ENCODE data around the gene FUT4.

The FUT4 gene

DNA sequence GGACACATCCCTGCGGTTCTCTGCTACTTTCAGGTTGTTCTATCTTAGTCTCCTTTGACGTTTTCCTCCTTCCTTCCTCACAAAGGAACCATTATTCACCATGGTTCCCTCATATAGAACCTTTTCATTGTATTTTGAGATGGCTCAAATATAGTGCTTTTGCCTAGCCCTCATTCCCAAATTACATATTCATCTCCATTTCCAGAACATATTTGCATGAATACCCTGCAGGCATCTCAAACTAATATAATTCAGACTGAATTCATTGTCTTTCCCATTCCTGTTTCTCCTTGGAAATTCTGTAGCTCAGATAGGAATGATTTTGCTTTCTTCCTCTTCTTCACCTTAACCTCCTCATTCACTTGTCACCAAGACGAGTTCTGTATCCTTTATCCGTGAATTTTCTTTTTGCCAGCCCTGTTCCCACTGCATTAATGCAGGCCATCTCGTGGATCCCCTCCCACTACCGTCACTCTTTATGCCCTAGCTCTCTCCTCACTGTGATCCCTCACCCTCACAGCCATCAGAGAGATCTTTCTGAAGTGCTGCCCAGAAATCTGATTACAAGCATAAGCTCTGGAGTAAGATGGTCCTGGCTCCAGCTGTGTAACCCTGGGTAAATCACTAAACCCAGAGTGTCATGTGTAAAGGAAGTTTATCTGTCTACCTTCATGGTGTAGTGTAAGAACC is 46.8 kb downstream of the FUT4 start:
- Histone ChIP-seq H3K36me3 (ENCODE audit: insufficient read depth, low read depth, low read length) (no peaks in the 10 kb centered on the region), H3K9me3 (ENCODE audit: insufficient read depth, low read depth, low read length) (no peaks in the 10 kb centered on the region), H3K4me1 (ENCODE audit: insufficient read depth, low read length) (no peaks in the 10 kb centered on the region), H3K4me3 (ENCODE audit: low read length) (no peak overlapping the region), H3K27me3 (ENCODE audit: insufficient read depth, low read length) (no peaks in the 10 kb centered on the region), H3K9ac (ENCODE audit: low read depth, low read length) (no peak overlapping the region), H3K27ac (ENCODE audit: low read length) (no peak overlapping the region)

DNA sequence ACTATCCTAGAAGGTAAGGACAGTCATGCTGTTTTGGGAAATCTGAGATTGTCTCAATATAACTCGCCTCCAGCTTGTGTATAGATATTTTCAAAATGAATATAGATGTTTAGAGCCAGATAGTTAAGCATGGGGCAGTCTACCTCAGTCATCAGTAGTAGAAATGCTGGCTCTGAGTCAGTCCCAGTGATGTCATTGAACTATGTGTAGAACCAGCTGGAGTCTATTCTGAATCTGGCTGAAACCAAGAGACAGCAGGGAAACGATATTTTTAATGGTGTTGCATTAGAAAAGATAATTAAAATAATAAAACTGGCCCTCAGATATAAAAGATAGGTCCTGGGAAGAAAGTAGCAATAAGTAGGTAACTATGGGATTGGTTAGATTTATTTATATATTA is 49.3 kb downstream of the FUT4 start:
- no peaks in the 10 kb centered on the region for H3K27me3 ChIP-seq (ENCODE audit: insufficient read depth, low read length)
- H3K36me3 ChIP-seq (ENCODE audit: insufficient read depth, low read depth, low read length): no peaks in the 10 kb centered on the region

DNA sequence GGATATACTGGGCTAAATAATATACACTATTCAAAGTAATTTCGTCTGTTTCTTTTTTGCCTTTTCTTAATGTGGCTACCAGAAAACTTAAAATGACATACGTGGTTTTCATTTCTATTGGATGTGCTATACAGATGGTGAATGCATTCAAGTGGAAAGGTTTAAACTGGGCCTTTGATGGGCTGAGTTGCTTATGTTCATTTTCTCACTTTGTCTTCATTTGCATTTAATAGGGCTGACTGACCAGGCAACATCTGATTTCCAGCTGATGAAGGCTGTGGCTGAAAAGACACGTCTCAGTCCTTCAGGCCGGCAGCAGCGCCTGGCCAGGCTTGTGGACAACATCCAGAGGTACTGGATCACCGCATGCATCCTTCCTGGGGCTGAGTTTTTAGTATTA is 51.4 kb downstream of the FUT4 start:
- H3K9me3 ChIP-seq (ENCODE audit: insufficient read depth, low read depth, low read length): peaks cover 4% of the 10 kb centered on the region; the same call in 1 of the 2 replicates
- H3K27ac ChIP-seq (ENCODE audit: low read length): no peak overlapping the region
- no peaks in the 10 kb centered on the region for H3K4me1 ChIP-seq (ENCODE audit: insufficient read depth, low read length)
- no peaks in the 10 kb centered on the region for H3K27me3 ChIP-seq (ENCODE audit: insufficient read depth, low read length)
- H3K9ac ChIP-seq (ENCODE audit: low read depth, low read length): no peak overlapping the region
- H3K4me3 ChIP-seq (ENCODE audit: low read length): no peak overlapping the region
- no peaks in the 10 kb centered on the region for H3K36me3 ChIP-seq (ENCODE audit: insufficient read depth, low read depth, low read length)

More for the DNA sequence above, 49.3 kb downstream of the FUT4 start:
- Histone ChIP-seq H3K9me3 (ENCODE audit: insufficient read depth, low read depth, low read length) (no peaks in the 10 kb centered on the region), H3K4me3 (ENCODE audit: low read length) (no peak overlapping the region), H3K27ac (ENCODE audit: low read length) (no peak overlapping the region), H3K4me1 (ENCODE audit: insufficient read depth, low read length) (no peaks in the 10 kb centered on the region), H3K9ac (ENCODE audit: low read depth, low read length) (no peak overlapping the region)

DNA sequence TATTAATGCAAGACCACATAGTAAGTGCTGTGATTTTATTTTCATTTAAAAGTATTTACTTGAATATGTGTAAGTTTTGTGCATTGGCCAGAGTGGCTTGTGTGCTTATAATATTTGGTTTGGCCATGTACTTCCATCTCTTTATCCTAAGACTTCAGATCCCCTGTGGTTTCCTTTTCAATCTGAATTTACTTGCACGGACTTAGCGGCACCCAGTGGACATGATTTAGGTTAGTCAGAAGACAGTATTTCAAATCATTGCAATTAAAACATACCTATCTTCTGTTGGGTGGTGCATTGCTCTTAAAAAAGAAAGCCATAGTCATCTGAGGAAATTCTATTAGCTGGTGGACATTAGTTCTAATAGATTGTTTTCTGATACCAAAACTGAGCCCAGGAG is 54.2 kb downstream of the FUT4 start:
- H3K27me3 ChIP-seq (ENCODE audit: insufficient read depth, low read length): no peaks in the 10 kb centered on the region
- peaks cover 4% of the 10 kb centered on the region; the same call in 1 of the 2 replicates for H3K9me3 ChIP-seq (ENCODE audit: insufficient read depth, low read depth, low read length)
- no peak overlapping the region for H3K27ac ChIP-seq (ENCODE audit: low read length)
- no peaks in the 10 kb centered on the region for H3K36me3 ChIP-seq (ENCODE audit: insufficient read depth, low read depth, low read length)
- no peak overlapping the region for H3K4me3 ChIP-seq (ENCODE audit: low read length)
- peaks cover 4% of the 10 kb centered on the region for H3K4me1 ChIP-seq (ENCODE audit: insufficient read depth, low read length)
- no peak overlapping the region for H3K9ac ChIP-seq (ENCODE audit: low read depth, low read length)

Measured in iPS-20b (cell line).